Stimulated activated CD4-positive, alpha-beta T cell treated with anti-CD3 and anti-CD28 coated beads, Interleukin-12 subunit alpha, Interleukin-12 subunit beta, amount 100 ng/mL, for 48 hours (primary cell): Measurements from ENCODE around the gene KIF2B.
"Not testable (repeated sequence)": the region's sequence is repeated elsewhere in the genome, so short reads cannot be mapped to it uniquely, and the experiment has no call there.

Experiments used
- DNase-seq, 3 donors: peaks; one replicate each; pipeline ENCODE4 v3.0.0-alpha.2; 2020; ENCODE audit warnings: low read depth in 2 of 3, low spot score in 1 of 3

KIF2B gene

GRCh38 chr17:53822764-53823163 lies at the start of gene KIF2B:
Gene KIF2B (plus strand): TSS chr17:53822927. CDS start chr17:53823034, 107 bp downstream.
- DNase-seq, result no peak

- no peak for DNase-seq
Measured at GRCh38 chr17:53780320-53780719, 42.4 kb upstream of the KIF2B start.

GRCh38 chr17:53791551-53791950 lies 31.2 kb upstream of the KIF2B start:
- no peak for DNase-seq

- DNase-seq, result no peak
Measured at GRCh38 chr17:53792451-53792850, 30.3 kb upstream of the KIF2B start.

GRCh38 chr17:53792997-53793396 lies 29.7 kb upstream of the KIF2B start:
- DNase-seq, result no peak

- DNase-seq, result no peak
Measured at GRCh38 chr17:53794875-53795274, 27.9 kb upstream of the KIF2B start.

- no peak for DNase-seq
Measured at GRCh38 chr17:53796642-53797041, 26.1 kb upstream of the KIF2B start.

GRCh38 chr17:53797501-53797900 lies 25.2 kb upstream of the KIF2B start:
- DNase-seq, result no peak

GRCh38 chr17:53804437-53804836 lies 18.3 kb upstream of the KIF2B start:
- no peak for DNase-seq

- DNase-seq, result no peak
Measured at GRCh38 chr17:53806473-53806872, 16.3 kb upstream of the KIF2B start.

GRCh38 chr17:53807286-53807685 lies 15.4 kb upstream of the KIF2B start:
- DNase-seq, result no peak

- no peak for DNase-seq
Measured at GRCh38 chr17:53818271-53818670, 4.5 kb upstream of the KIF2B start.

- no peak for DNase-seq
Measured at GRCh38 chr17:53818929-53819328, 3.8 kb upstream of the KIF2B start.

GRCh38 chr17:53819956-53820355 lies 2.8 kb upstream of the KIF2B start:
- no peak for DNase-seq

GRCh38 chr17:53823341-53824050 lies 769 bp downstream of the KIF2B start:
- no peak for DNase-seq

GRCh38 chr17:53834771-53835170 lies 12.0 kb downstream of the KIF2B start:
- DNase-seq, result not testable (repeated sequence)

- no peak for DNase-seq
Measured at GRCh38 chr17:53837131-53837530, 14.4 kb downstream of the KIF2B start.

GRCh38 chr17:53844491-53845107 lies 21.9 kb downstream of the KIF2B start:
- DNase-seq, result no peak

GRCh38 chr17:53871128-53871527 lies 48.4 kb downstream of the KIF2B start:
- DNase-seq, result not testable (repeated sequence)
